ENCODE results near the gene RAP2A.

Gene RAP2A

DNA sequence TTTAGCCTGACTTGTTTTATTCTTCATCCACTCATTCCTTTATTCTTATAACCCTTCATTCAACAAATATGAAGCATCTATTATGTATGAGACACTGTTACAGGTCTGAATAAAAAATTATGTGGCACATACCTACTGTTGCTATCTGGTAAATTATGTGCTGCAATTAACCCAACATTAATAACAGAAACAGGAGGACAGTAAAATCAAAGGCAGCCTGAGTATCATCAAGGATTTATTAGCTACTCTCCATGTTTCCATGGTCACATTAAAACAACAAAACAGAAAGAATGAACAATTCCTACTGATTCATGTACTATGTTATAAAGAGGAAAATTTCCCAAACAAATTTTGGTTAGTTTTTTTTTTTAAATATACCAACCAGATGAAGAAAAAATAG, 43.9 kb downstream of the RAP2A start:
- TF ChIP-seq CTCF (IDR thresholded peaks at IDR 0.05; ENCODE audit: borderline replicate concordance, insufficient read depth, low read depth, low read length) = no peak
- H3K4me3 ChIP-seq (ENCODE audit: low read depth, low read length) = no peak overlapping the region

DNA sequence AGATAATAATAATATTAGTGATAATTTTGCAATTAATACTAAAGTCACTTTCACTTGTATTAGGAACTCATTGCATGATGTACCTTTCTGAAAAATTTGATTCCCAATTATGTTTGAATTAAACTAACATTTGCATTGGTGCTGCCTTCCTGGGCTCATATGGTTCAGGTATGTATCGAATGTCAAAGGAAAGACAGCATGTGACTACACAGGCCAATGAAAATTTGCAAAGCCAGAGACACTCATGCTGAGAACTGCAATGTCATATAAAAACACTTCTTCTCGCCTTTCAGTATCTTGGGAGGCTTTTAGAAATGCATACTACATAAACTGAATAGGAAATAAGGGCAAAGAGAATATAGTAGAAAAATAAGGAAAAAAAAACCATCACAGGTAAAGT, 44.3 kb downstream of the RAP2A start:
- no peak for TF ChIP-seq CTCF (IDR thresholded peaks at IDR 0.05; ENCODE audit: borderline replicate concordance, insufficient read depth, low read depth, low read length)
- H3K4me3 ChIP-seq (ENCODE audit: low read depth, low read length) = no peak overlapping the region

GRCh38 chr13:97483465-97483864, 49.5 kb downstream of the RAP2A start:
- TF ChIP-seq CTCF (IDR thresholded peaks at IDR 0.05; ENCODE audit: borderline replicate concordance, insufficient read depth, low read depth, low read length) = no peak
- H3K4me3 ChIP-seq (ENCODE audit: low read depth, low read length) = no peak overlapping the region

DNA sequence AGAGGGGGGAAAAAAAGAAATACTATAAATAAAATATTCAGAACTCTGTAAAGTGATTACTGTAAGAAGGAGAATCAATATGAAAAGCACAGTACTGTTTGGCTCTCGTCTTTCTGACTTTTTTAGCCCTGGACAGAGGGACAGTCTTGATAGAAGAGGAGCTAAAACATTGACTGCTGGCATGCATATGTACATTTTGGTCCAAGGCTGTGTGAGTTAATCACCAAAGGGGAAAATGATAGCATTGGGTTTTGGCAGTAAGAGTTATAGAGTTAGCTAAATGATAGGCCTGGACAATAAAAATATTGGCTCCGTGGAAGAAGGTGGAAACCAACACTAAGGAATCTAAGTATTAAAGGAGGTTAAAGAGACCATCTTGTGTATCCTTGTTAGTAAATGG, 50.3 kb downstream of the RAP2A start:
- no peak for TF ChIP-seq CTCF (IDR thresholded peaks at IDR 0.05; ENCODE audit: borderline replicate concordance, insufficient read depth, low read depth, low read length)
- H3K4me3 ChIP-seq (ENCODE audit: low read depth, low read length) = no peak overlapping the region

DNA sequence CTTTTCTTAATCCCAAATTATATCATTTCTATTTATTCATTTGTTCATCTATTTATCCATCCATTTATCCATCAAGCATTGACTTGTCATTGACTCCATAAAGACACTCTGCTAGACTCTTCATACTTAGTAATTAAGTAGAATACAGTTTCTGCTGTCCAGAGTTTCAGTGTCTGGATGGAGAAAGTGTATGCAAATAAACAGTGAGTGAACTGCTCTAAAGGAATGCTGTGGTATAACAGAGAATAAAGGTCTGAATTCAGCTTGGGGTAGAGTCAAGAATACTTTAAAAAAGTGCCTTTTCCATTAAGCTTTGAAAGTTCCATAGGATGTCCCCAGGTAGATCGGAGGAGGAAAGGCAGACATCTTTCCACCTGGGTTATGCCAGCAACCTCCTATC, 51.4 kb downstream of the RAP2A start:
- no peak overlapping the region for H3K4me3 ChIP-seq (ENCODE audit: low read depth, low read length)
- TF ChIP-seq CTCF (IDR thresholded peaks at IDR 0.05; ENCODE audit: borderline replicate concordance, insufficient read depth, low read depth, low read length) = no peak

DNA sequence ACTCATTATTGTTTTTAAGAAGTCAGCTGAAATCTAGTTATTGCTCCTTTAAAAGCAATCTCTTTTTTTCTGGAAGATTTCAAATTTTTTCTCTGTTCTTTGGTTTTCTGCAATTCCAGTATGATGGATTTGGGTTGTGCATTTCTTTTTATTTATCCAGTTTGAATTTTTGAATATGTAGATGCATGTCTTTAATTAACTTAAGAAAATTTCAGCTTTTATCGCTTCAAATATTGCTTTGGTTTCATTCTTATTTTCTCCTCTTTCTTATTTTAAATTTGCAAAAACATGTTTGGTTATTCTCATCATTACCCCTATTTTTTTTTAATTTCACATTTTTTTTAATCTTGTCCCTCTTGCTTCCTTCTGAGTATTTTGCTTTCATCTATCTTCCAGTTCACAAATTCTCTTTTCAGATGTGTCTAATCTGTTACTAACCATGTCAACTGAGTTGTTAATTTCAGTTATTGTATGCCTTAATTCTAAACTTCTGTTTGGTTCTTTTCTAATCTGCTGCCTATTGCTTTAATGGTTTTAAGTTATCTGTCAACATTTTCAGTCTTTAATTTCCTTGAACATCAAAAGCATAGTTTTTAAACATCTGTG, 56.8 kb downstream of the RAP2A start:
- TF ChIP-seq CTCF (IDR thresholded peaks at IDR 0.05; ENCODE audit: borderline replicate concordance, insufficient read depth, low read depth, low read length) = no peak
- no peak overlapping the region for H3K4me3 ChIP-seq (ENCODE audit: low read depth, low read length)

- no peak for TF ChIP-seq CTCF (IDR thresholded peaks at IDR 0.05; ENCODE audit: borderline replicate concordance, insufficient read depth, low read depth, low read length)
- no peak overlapping the region for H3K4me3 ChIP-seq (ENCODE audit: low read depth, low read length)
Measured at GRCh38 chr13:97491452-97491851, 57.5 kb downstream of the RAP2A start.

Measured in GM12875 (cell line).